Esophagus squamous epithelium (tissue), 5 donors: ENCODE results near the gene RAB40A. TPM values are rescaled to one million over a fixed set of nuclear protein-coding genes. Genes with fewer than 3 reads are reported as not detected.

Experiments used
- DNase-seq: peaks from one replicate; lab custom pipeline; 2025; lab: John Stamatoyannopoulos, UW
- H3K27ac ChIP-seq, 4 donors: fragments of 200-600 bp; sonication (generic); one replicate each; pipeline ENCODE4 v1.5.1; 2016 to 2019; ENCODE audit warnings: mild to moderate bottlenecking in 1 of 4
- H3K27me3 ChIP-seq, 4 donors: fragments of 200-600 bp; sonication (generic); 1 replicate in 3 of 4; 2 replicates in 1 of 4; pipeline versions ENCODE4 v1.5.1 to v1.6.0; 2017 to 2021; ENCODE audit warnings: antibody characterized with exemption in 1 of 4
- H3K36me3 ChIP-seq, 3 donors: fragments of 200-600 bp; sonication (generic); one replicate each; pipeline ENCODE4 v1.5.1; 2016 to 2019
- H3K4me1 ChIP-seq, 3 donors: fragments of 200-600 bp; sonication (generic); one replicate each; pipeline ENCODE4 v1.5.1; 2017 to 2019
- H3K4me3 ChIP-seq, 4 donors: fragments of 200-600 bp; sonication (generic); 1 replicate in 3 of 4; 2 replicates in 1 of 4; pipeline ENCODE4 v1.5.1; 2016 to 2019; ENCODE audit warnings: mild to moderate bottlenecking in 2 of 4, moderate library complexity in 1 of 4
- H3K9me3 ChIP-seq, 3 donors: fragments of 200-600 bp; sonication (generic); one replicate each; pipeline ENCODE4 v1.5.1; 2016 to 2019
- POLR2A ChIP-seq, 4 donors: fragments of 450-650 bp; IDR thresholded peaks; one replicate each; pipeline ENCODE4 v1.6.1; 2017; ENCODE audit warnings: antibody characterized with exemption in 4 of 4, mild to moderate bottlenecking in 4 of 4, moderate library complexity in 3 of 4
- WGBS, 2 donors: methylation state at CpG; one replicate each; pipeline ENCODE4 v1.1.5; 2018; 5-methylcytosine and 5-hydroxymethylcytosine counted together
- intact Hi-C: fragments of 100-400 bp; cut with DNase I; formaldehyde crosslinking; loops from one replicate; pipeline ENCODE4 v1.15.0; 2022
- total RNA-seq, 4 donors: library from RNA; depleted of rRNA; stranded (reverse); fragments of >200 nt; gene quantifications; one replicate each; pipeline ENCODE4 v1.1.0, GENCODE V29; 2016
- TF ChIP-seq, protein P1 (sequence below), 6 experiments: fragments of 450-650 bp in 4 of 6; fragments of 200-600 bp in 2 of 6; sonication (generic) in 2 of 6; IDR thresholded peaks; one replicate each; pipeline ENCODE4 v1.5.1; 2016 to 2019; ENCODE audit warnings: antibody characterized with exemption in 6 of 6, mild to moderate bottlenecking in 4 of 6, moderate library complexity in 4 of 6
- donor health status: DM: yes; HTN: yes; CAD: no.

RAB40A gene
- total RNA-seq, 4 donors from 2014 or later: 0.15 to 14.1 (median 1.0) TPM

DNA sequence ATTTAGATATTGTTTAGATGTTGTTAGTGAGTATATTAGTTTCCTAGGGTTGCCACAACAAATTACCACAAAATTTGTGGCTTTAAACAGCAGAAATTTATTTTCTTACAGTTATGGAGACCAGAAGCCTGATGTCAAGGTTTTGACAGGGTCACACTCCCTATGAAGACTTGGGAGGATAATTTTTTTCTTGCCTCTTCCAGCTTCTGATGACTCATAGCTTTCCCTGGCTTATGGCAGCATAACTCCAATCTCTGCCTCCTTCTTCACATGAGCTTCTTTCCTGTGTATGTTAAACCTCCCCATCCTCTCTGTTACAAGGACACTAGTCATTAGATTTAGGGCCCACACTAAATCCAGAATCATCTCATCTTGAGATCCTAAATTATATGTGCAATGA is 20.9 kb upstream of the RAB40A start:
- intact Hi-C loops: no loop called here
- TF ChIP-seq, protein P1, sequence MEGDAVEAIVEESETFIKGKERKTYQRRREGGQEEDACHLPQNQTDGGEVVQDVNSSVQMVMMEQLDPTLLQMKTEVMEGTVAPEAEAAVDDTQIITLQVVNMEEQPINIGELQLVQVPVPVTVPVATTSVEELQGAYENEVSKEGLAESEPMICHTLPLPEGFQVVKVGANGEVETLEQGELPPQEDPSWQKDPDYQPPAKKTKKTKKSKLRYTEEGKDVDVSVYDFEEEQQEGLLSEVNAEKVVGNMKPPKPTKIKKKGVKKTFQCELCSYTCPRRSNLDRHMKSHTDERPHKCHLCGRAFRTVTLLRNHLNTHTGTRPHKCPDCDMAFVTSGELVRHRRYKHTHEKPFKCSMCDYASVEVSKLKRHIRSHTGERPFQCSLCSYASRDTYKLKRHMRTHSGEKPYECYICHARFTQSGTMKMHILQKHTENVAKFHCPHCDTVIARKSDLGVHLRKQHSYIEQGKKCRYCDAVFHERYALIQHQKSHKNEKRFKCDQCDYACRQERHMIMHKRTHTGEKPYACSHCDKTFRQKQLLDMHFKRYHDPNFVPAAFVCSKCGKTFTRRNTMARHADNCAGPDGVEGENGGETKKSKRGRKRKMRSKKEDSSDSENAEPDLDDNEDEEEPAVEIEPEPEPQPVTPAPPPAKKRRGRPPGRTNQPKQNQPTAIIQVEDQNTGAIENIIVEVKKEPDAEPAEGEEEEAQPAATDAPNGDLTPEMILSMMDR (IDR thresholded peaks at IDR 0.05): no peak
- TF ChIP-seq POLR2A (IDR thresholded peaks at IDR 0.05): no peak
- peak overlapping the region in 3 of 4 donors; percentile 11 to 80 (median 76) for H3K27ac ChIP-seq

DNA sequence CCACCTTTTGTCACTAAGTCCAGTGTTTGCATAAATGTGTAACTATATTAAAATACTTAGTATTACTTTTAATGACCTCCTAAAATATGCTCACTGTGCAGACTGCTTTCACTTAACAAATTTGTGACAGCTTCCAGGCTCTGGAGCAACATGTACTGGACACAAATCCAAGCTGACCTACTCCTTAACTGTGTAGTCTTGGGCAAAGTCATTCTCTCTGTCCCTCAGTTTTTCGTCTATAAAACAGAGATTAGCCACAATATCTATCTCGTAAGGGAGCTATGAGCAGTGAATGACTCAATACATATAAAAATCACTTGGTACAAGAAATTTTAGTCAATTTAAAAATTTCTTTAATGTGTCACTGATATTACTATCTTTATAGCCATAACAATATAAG is 20.4 kb upstream of the RAB40A start:
- no peak for TF ChIP-seq POLR2A (IDR thresholded peaks at IDR 0.05)
- TF ChIP-seq, protein P1 (IDR thresholded peaks at IDR 0.05): no peak
- 46 to 53% methylated on average over 2 of the region's 2 CpGs for WGBS, 2 donors
- Histone ChIP-seq H3K36me3 (no peaks in the 10 kb centered on the region), H3K4me1 (peaks cover 0 to 13% (median 0%) of the 10 kb centered on the region in 3 donors), H3K27ac (peak overlapping the region; percentile 11 to 80 (median 45)), H3K4me3 (no peak overlapping the region), H3K27me3 (no peaks in the 10 kb centered on the region), H3K9me3 (no peaks in the 10 kb centered on the region)
- intact Hi-C loops: no loop called here
- DNase-seq: no peak

More for the DNA sequence above, 20.9 kb upstream of the RAB40A start:
- Histone ChIP-seq H3K36me3 (no peaks in the 10 kb centered on the region), H3K4me3 (no peak overlapping the region), H3K9me3 (no peaks in the 10 kb centered on the region), H3K4me1 (peaks cover 0 to 13% (median 0%) of the 10 kb centered on the region in 3 donors), H3K27me3 (no peaks in the 10 kb centered on the region)
- DNase-seq: no peak

DNA sequence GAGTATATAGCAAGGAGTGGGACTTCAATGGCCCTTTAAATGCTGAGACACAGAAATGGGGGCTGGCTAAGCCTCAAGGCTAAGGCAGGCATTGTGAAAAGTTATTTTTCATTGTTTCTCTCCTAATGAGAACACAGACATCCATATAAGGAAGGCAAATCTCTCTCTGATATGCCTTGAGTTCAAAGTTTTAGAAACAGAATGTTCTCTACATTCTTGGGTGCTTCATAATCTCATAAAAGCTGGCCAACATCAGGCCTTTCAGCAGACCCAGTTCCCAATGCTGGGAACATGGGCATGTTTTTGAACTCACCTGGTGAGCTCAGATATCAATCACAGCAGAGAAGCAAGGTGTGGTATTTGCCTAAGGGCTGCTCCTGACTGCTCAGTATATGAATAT is 19.4 kb upstream of the RAB40A start:
- intact Hi-C loops: no loop called here
- DNase-seq: no peak
- TF ChIP-seq, protein P1 (IDR thresholded peaks at IDR 0.05): no peak
- no peak for TF ChIP-seq POLR2A (IDR thresholded peaks at IDR 0.05)
- Histone ChIP-seq H3K4me1 (peaks cover 0 to 15% (median 0%) of the 10 kb centered on the region in 3 donors), H3K4me3 (peak overlapping the region in 1 of 4 donors; percentile 21), H3K27ac (peak overlapping the region; percentile 30 to 85 (median 78)), H3K36me3 (no peaks in the 10 kb centered on the region), H3K9me3 (no peaks in the 10 kb centered on the region), H3K27me3 (no peaks in the 10 kb centered on the region)

DNA sequence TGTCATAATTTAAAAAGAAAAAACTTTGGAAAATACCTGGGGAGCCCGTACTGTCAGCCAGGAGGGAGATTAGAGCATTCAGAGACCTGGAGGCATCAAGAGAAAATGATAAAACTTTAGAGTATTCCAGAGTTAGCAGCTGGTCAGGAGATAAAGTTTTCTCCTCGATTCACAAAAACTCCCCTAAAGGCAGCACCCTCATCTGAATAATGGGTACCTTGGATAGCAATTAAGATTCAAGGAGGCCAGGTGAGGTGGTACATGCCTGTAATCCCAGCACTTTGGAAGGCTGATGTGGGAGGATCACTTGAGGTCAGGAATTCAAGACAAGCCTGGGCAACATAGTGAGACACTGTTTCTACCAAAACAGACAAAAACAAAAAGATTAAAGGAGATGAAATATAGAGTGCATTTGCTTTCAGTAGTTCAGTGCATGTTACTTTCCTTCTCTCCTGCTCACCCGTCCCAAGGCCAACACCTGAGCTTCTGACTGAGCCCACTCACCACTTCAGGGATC is 18.6 kb upstream of the RAB40A start:
- intact Hi-C loops: no loop called here

DNA sequence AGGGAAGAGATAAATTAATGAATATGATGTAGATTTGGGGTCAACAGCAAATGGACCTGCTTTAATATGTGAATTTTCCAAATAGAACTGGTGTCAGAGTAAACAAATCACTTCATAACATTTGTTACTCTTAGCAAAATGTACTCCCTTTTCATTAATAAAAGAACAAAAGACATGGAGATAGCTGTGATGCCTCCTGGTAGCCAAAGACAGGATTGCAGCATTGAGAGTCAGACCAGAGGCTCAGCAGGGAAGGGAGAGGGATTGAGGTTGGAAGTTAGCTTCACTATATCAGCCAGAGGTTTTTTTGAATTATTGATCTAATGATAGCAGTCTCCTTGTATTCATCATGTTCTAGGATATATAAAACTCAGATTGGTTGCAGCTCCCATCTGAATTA is 17.4 kb upstream of the RAB40A start:
- intact Hi-C loops: no loop called here

More for the DNA sequence above, 18.6 kb upstream of the RAB40A start:
- WGBS, 2 donors: 40 to 59% methylated on average over 3 of the region's 3 CpGs
- Histone ChIP-seq H3K36me3 (no peaks in the 10 kb centered on the region), H3K4me1 (peaks cover 0 to 17% (median 0%) of the 10 kb centered on the region in 3 donors), H3K27ac (peak overlapping the region; percentile 30 to 85 (median 78)), H3K27me3 (no peaks in the 10 kb centered on the region), H3K9me3 (no peaks in the 10 kb centered on the region), H3K4me3 (peak overlapping the region in 1 of 4 donors; percentile 21)
- TF ChIP-seq, protein P1 (IDR thresholded peaks at IDR 0.05): no peak
- no peak for TF ChIP-seq POLR2A (IDR thresholded peaks at IDR 0.05)
- no peak for DNase-seq

More for the DNA sequence above, 17.4 kb upstream of the RAB40A start:
- peak overlapping the region in 3 of 4 donors; percentile 72 to 80 (median 76) for H3K27ac ChIP-seq
- H3K36me3 ChIP-seq: no peaks in the 10 kb centered on the region
- DNase-seq: no peak
- no peaks in the 10 kb centered on the region for H3K27me3 ChIP-seq
- no peak for TF ChIP-seq POLR2A (IDR thresholded peaks at IDR 0.05)
- TF ChIP-seq, protein P1 (IDR thresholded peaks at IDR 0.05): no peak
- H3K4me3 ChIP-seq: no peak overlapping the region
- H3K4me1 ChIP-seq: peaks cover 0 to 17% (median 0%) of the 10 kb centered on the region in 3 donors
- no peaks in the 10 kb centered on the region for H3K9me3 ChIP-seq
